GM11168 (cell line): ENCODE results near the gene OGA.

ENCODE experiments used
- in situ Hi-C: fragments of 300-500 bp; cut with MboI; formaldehyde crosslinking; loops from one replicate; pipeline ENCODE4 v1.12.0; 2022; ENCODE audit warnings: low sequenced_read_pairs; ENCODE audit not compliant: unreplicated experiment

OGA gene

GRCh38 chr10:101778151-101778780 is 40.0 kb downstream of the OGA start:
- in situ Hi-C loops: no loop called here

- in situ Hi-C loops: no loop called here
These were observed 40.6 kb downstream of the OGA start for GRCh38 chr10:101777619-101778145.

- in situ Hi-C loops: no loop called here
These were observed 42.0 kb downstream of the OGA start for GRCh38 chr10:101776161-101776817.

GRCh38 chr10:101775273-101776160 is 42.7 kb downstream of the OGA start, which contains the start of gene FGF8:
Gene FGF8 (minus strand): TSS chr10:101776114. CDS start chr10:101775900, 214 bp downstream.
- in situ Hi-C loops: no loop called here

GRCh38 chr10:101774589-101775272 is 43.5 kb downstream of the OGA start:
- in situ Hi-C loops: no loop called here

GRCh38 chr10:101773923-101774588 is 44.2 kb downstream of the OGA start:
- in situ Hi-C loops: no loop called here

- in situ Hi-C loops: no loop called here
These were observed 45.1 kb downstream of the OGA start for GRCh38 chr10:101772895-101773761.

GRCh38 chr10:101772017-101772894 is 46.0 kb downstream of the OGA start:
- in situ Hi-C loops: no loop called here

- in situ Hi-C loops: no loop called here
These were observed 46.9 kb downstream of the OGA start for GRCh38 chr10:101771380-101771779.

- in situ Hi-C loops: no loop called here
These were observed 47.7 kb downstream of the OGA start for GRCh38 chr10:101770331-101771215.

- in situ Hi-C loops: no loop called here
These were observed 48.6 kb downstream of the OGA start for GRCh38 chr10:101769541-101770180.

GRCh38 chr10:101768791-101769170 is 49.5 kb downstream of the OGA start:
- in situ Hi-C loops: no loop called here

GRCh38 chr10:101767966-101768790 is 50.1 kb downstream of the OGA start:
- in situ Hi-C loops: no loop called here

GRCh38 chr10:101767600-101767945 is 50.7 kb downstream of the OGA start:
- in situ Hi-C loops: no loop called here

GRCh38 chr10:101766753-101767599 is 51.3 kb downstream of the OGA start:
- in situ Hi-C loops: no loop called here
